PC-3 (cell line): ENCODE data around the gene CHRM2. TPM values are rescaled to one million over a fixed set of nuclear protein-coding genes. Genes with fewer than 3 reads are reported as not detected.

Source experiments
- ATAC-seq: fragments of 200-7000 bp; cut with Tn5 transposase; 2 replicates; pipeline ENCODE4 v1.9.1; 2020; ENCODE audit warnings: mild to moderate bottlenecking, moderate library complexity
- BruUV-seq: library from RNA; stranded (reverse); fragments of 400-500 nt; replicated peaks from 2 replicates; lab custom pipeline; 2021; lab: Mats Ljungman, UMichigan
- CTCF ChIA-PET: fragments of 300-600 bp; sonication (Branson Sonifier 250); formaldehyde crosslinking; loops from one replicate; lab custom pipeline; 2022; ENCODE audit warnings: antibody characterized with exemption; lab: Charles Lee
- POLR2A ChIA-PET: fragments of 300-600 bp; sonication (Branson Sonifier 250); formaldehyde crosslinking; loops from one replicate; lab custom pipeline; 2022; ENCODE audit warnings: antibody characterized with exemption; ENCODE audit not compliant: unreplicated experiment; lab: Charles Lee
- DNase-seq: peaks from one replicate; pipeline ENCODE4 v3.0.0-alpha.2; 2015
- H2AFZ ChIP-seq: fragments of 300-600 bp; sonication (generic); 2 replicates; pipeline ENCODE4 v1.6.0; 2016; ENCODE audit warnings: antibody characterized with exemption, low read length
- H3F3A ChIP-seq: fragments of 300-600 bp; sonication (generic); one replicate; pipeline ENCODE4 v1.6.0; 2017; ENCODE audit warnings: antibody characterized with exemption, low read length, control low read depth, mild to moderate bottlenecking; ENCODE audit not compliant: unreplicated experiment
- H3K27ac ChIP-seq: fragments of 300-600 bp; sonication (generic); 2 replicates; pipeline ENCODE4 v1.5.1; 2016; ENCODE audit warnings: mild to moderate bottlenecking, low read length
- H3K27me3 ChIP-seq: fragments of 300-600 bp; sonication (generic); 2 replicates; pipeline ENCODE4 v1.6.1; 2016; ENCODE audit warnings: low read length, mixed read lengths
- H3K36me3 ChIP-seq: fragments of 300-600 bp; sonication (generic); 2 replicates; pipeline ENCODE4 v1.6.1; 2016; ENCODE audit warnings: low read depth, mixed run types, low read length, mixed read lengths
- H3K4me1 ChIP-seq: fragments of 300-600 bp; sonication (generic); 2 replicates; pipeline ENCODE4 v1.5.1; 2016; ENCODE audit warnings: low read length; ENCODE audit not compliant: insufficient read depth
- H3K4me2 ChIP-seq: fragments of 300-600 bp; sonication (generic); 2 replicates; pipeline ENCODE4 v1.6.0; 2016; ENCODE audit warnings: low read length
- H3K4me3 ChIP-seq: fragments of 300-600 bp; sonication (generic); 2 replicates; pipeline ENCODE4 v1.5.1; 2016; ENCODE audit warnings: mild to moderate bottlenecking, low read length, mixed read lengths
- H3K79me2 ChIP-seq: fragments of 300-600 bp; sonication (generic); 2 replicates; pipeline ENCODE4 v1.6.1; 2017; ENCODE audit warnings: low read length, mixed read lengths
- H3K9ac ChIP-seq: fragments of 300-600 bp; sonication (generic); 2 replicates; pipeline ENCODE4 v1.6.0; 2016; ENCODE audit warnings: mild to moderate bottlenecking, low read length
- H3K9me2 ChIP-seq: fragments of 300-600 bp; sonication (generic); replicated peaks from 2 replicates; pipeline ENCODE4 v1.6.1; 2016; ENCODE audit warnings: mixed run types, low read length, mixed read lengths
- H3K9me3 ChIP-seq: fragments of 300-600 bp; sonication (generic); 2 replicates; pipeline ENCODE4 v1.6.1; 2016; ENCODE audit warnings: low read length, mixed read lengths
- H4K20me1 ChIP-seq: fragments of 300-600 bp; sonication (generic); 2 replicates; pipeline ENCODE4 v1.6.1; 2016; ENCODE audit warnings: low read length, mixed read lengths
- CTCF ChIP-seq: fragments of 300-600 bp; sonication (generic); conservative IDR thresholded peaks from 2 replicates; pipeline ENCODE4 v1.5.1; 2017; ENCODE audit warnings: antibody characterized with exemption, low read depth, mild to moderate bottlenecking, low read length
- EZH2 ChIP-seq: fragments of 300-600 bp; sonication (generic); IDR thresholded peaks from one replicate; pipeline ENCODE4 v1.6.1; 2017; ENCODE audit warnings: antibody characterized with exemption, mild to moderate bottlenecking, low read length; ENCODE audit not compliant: unreplicated experiment
- EZH2phosphoT487 ChIP-seq: fragments of 300-600 bp; sonication (generic); IDR thresholded peaks from 2 replicates; pipeline ENCODE4 v1.6.1; 2018; ENCODE audit warnings: mild to moderate bottlenecking, antibody characterized with exemption, low read length, borderline replicate concordance
- intact Hi-C: fragments of 100-400 bp; cut with micrococcal nuclease; formaldehyde crosslinking; loops from 2 replicates; pipeline ENCODE4 v1.9.0; 2023
- total RNA-seq: library from RNA; depleted of rRNA; stranded (reverse); fragments of >200 nt; gene quantifications from 2 replicates; pipeline ENCODE4 v1.2.3, GENCODE V29; 2014

Gene CHRM2
- total RNA-seq, 1 experiment from 2014 or later, result not detected

GRCh38 chr7:136950331-136950730 lies 81.9 kb downstream of the CHRM2 start:
- Histone ChIP-seq H3K4me3 (no peak overlapping the region), H3K27ac (no peak overlapping the region), H4K20me1 (no peaks in the 10 kb centered on the region), H3K4me2 (no peak overlapping the region), H3K79me2 (no peaks in the 10 kb centered on the region), H3K27me3 (no peaks in the 10 kb centered on the region), H3K9ac (no peak overlapping the region), H3F3A (no peaks in the 10 kb centered on the region), H3K9me3 (no peaks in the 10 kb centered on the region), H3K36me3 (no peaks in the 10 kb centered on the region), H2AFZ (no peak overlapping the region), H3K4me1 (peaks cover 14% of the 10 kb centered on the region), H3K9me2 (no peaks in the 10 kb centered on the region)
- ChIA-PET CTCF (no interaction called here), POLR2A (no interaction called here)
- intact Hi-C loops, result no loop called here
- no peak for ATAC-seq
- no TSS peak for BruUV-seq
- TF ChIP-seq EZH2phosphoT487, result no peak
- TF ChIP-seq CTCF, result no peak
- no peak for TF ChIP-seq EZH2
- no peak for DNase-seq

GRCh38 chr7:136953386-136953785 lies 84.9 kb downstream of the CHRM2 start:
- H3K9me3 ChIP-seq, result no peaks in the 10 kb centered on the region
- ChIA-PET POLR2A (interaction anchor here (0.6 kb wide), 1 partner anchor 20 kb away, joined by 3 read pairs; no protein-coding TSS in a partner anchor), CTCF (interaction anchor here (0.7 kb wide), 1 partner anchor 100 kb away, joined by 3 read pairs; no protein-coding TSS in a partner anchor)
- no peak overlapping the region for H2AFZ ChIP-seq
- intact Hi-C loops, result no loop called here
- no peaks in the 10 kb centered on the region for H3K9me2 ChIP-seq
- H3F3A ChIP-seq, result peaks cover 14% of the 10 kb centered on the region
- H3K27ac ChIP-seq, result no peak overlapping the region
- H3K27me3 ChIP-seq, result no peaks in the 10 kb centered on the region
- 0 out of 2 replicates have a peak, but pooled peaks have one; percentile 2 for ATAC-seq
- no peak overlapping the region for H3K4me3 ChIP-seq
- no peak overlapping the region; the same call in 1 of the 2 replicates for H3K4me2 ChIP-seq
- BruUV-seq, result no TSS peak
- H4K20me1 ChIP-seq, result no peaks in the 10 kb centered on the region
- H3K36me3 ChIP-seq, result no peaks in the 10 kb centered on the region
- H3K79me2 ChIP-seq, result no peaks in the 10 kb centered on the region
- no peak overlapping the region for H3K9ac ChIP-seq
- TF ChIP-seq EZH2phosphoT487 (no peak), EZH2 (no peak), CTCF (no peak)
- peak; percentile 67 for DNase-seq
- peaks cover 44% of the 10 kb centered on the region for H3K4me1 ChIP-seq

DNA sequence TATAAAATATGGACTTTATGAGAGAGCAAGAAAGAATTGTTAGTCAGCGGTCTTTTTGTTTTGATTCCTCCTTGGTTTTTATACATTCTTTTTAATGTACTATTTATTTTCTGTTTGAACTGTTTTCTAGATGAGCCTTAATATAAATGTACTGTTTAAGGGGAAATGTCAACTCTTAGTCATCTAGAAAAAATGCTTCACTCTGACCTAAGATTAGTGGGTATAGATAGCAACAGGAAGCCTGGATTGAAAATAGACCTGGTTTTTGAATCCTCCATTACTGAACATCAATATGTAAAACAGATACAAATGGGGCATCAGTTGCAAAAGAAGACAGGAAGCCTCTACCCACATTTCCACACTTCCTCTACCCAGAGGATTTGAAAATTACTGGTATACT lies 87.8 kb downstream of the CHRM2 start:
- no peaks in the 10 kb centered on the region for H3K9me3 ChIP-seq
- 0 out of 2 replicates have a peak overlapping the region, but pooled peaks have one; percentile 25 for H2AFZ ChIP-seq
- ATAC-seq (peak; percentile 69), DNase-seq (peak; percentile 76)
- peak overlapping the region; percentile 74 for H3K27ac ChIP-seq
- H3K4me2 ChIP-seq, result peak overlapping the region; percentile 42
- H3K36me3 ChIP-seq, result no peaks in the 10 kb centered on the region
- intact Hi-C loops, result loop anchor here (2.0 to 5.0 kb wide), 5 partner anchors 43 to 211 kb away; no protein-coding TSS in a partner anchor
- ChIA-PET CTCF (no interaction called here), POLR2A (no interaction called here)
- TF ChIP-seq EZH2phosphoT487, result no peak
- no peak for TF ChIP-seq EZH2
- no peak for TF ChIP-seq CTCF
- peaks cover 14% of the 10 kb centered on the region for H3F3A ChIP-seq
- no peaks in the 10 kb centered on the region for H3K27me3 ChIP-seq
- no peaks in the 10 kb centered on the region for H3K79me2 ChIP-seq
- H3K9ac ChIP-seq, result peak overlapping the region; percentile 18; the same call in 1 of the 2 replicates
- peaks cover 47% of the 10 kb centered on the region for H3K4me1 ChIP-seq
- H3K4me3 ChIP-seq, result peak overlapping the region; percentile 29; the same call in 1 of the 2 replicates
- no peaks in the 10 kb centered on the region for H4K20me1 ChIP-seq
- no peaks in the 10 kb centered on the region for H3K9me2 ChIP-seq
- BruUV-seq, result no TSS peak
